ENCODE results near the gene STX18.

DNA sequence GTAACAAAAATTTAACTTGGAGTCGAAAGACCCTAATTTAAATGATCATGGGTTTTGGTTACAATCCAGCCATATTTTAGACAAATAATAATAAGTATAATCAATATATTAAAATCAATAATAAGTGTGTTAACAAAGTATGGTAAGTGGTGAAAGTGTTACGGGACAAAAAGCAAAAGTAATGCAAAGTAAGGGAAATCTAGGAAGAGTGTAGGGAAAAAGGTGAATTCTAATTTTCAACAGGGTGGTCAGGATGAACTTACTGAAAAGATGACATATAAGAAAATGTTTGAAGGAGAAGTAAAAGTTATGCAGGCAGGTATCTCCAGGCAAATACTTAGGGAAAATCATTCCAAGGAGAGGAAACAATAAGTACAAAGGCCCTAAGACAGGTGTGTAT, 32.3 kb downstream of the STX18 start:
- no peak for TF ChIP-seq CTCF (IDR thresholded peaks at IDR 0.05; ENCODE audit: extremely low read depth in 1 of 2, insufficient read depth in 1 of 2, low read depth in 1 of 2, low read length in 2 of 2)
- TF ChIP-seq POLR2A (IDR thresholded peaks at IDR 0.05; ENCODE audit: low read depth, low read length): no peak
- no peak for TF ChIP-seq EZH2 (IDR thresholded peaks at IDR 0.05; ENCODE audit: borderline replicate concordance, low read depth, low read length, severe bottlenecking)
